Endothelial cell of umbilical vein (primary cell): ENCODE data around the gene R3HDML. TPM values are rescaled to one million over a fixed set of nuclear protein-coding genes. Genes with fewer than 3 reads are reported as not detected.

ENCODE experiments used
- BruUV-seq: library from RNA; stranded (reverse); fragments of 400-500 nt; replicated peaks from 2 replicates; lab custom pipeline; 2021; lab: Mats Ljungman, UMichigan
- CTCF ChIA-PET: fragments of 300-600, 350-600 bp; sonication (Branson Sonifier 250); formaldehyde crosslinking; loops from one replicate; lab custom pipeline; 2021; ENCODE audit warnings: antibody characterized with exemption, inconsistent platforms; lab: Charles Lee
- POLR2A ChIA-PET: fragments of 300-600, 350-600 bp; sonication (Branson Sonifier 250); formaldehyde crosslinking; loops from one replicate; lab custom pipeline; 2021; ENCODE audit warnings: antibody characterized with exemption, inconsistent platforms; lab: Charles Lee
- DNase-seq: peaks from one replicate; pipeline ENCODE4 v3.0.0-alpha.2; 2011; ENCODE audit warnings: low read depth, low spot score
- FAIRE-seq: peaks from 2 replicates; lab custom pipeline; 2011; peaks lifted over from hg19 to GRCh38; lab: Jason Lieb, UNC
- H2AFZ ChIP-seq: 2 replicates; pipeline ENCODE4 v1.6.0; 2012; ENCODE audit warnings: low read depth, low read length, control low read depth, inconsistent platforms
- H3K27ac ChIP-seq: 2 replicates; pipeline ENCODE4 v1.5.1; 2011; ENCODE audit warnings: low read depth, mild to moderate bottlenecking, control low read depth, low read length, moderate library complexity; ENCODE audit not compliant: insufficient read depth
- H3K27me3 ChIP-seq, 2 experiments: 2 replicates each; pipeline versions ENCODE4 v1.6.0 to v1.6.1; 2011; ENCODE audit warnings: low read length in 2 of 2, mixed read lengths in 1 of 2; ENCODE audit not compliant: control insufficient read depth in 2 of 2, insufficient read depth in 2 of 2
- H3K36me3 ChIP-seq, 2 experiments: 2 replicates in 1 of 2; 3 replicates in 1 of 2; pipeline ENCODE4 v1.5.1; 2011; ENCODE audit warnings: low read length in 2 of 2, mild to moderate bottlenecking in 1 of 2, moderate library complexity in 1 of 2; ENCODE audit not compliant: control insufficient read depth in 2 of 2, insufficient read depth in 2 of 2; ENCODE audit errors: extremely low read depth in 1 of 2
- H3K4me1 ChIP-seq: 3 replicates; pipeline ENCODE4 v1.5.1; 2011; ENCODE audit warnings: mild to moderate bottlenecking, low read length; ENCODE audit not compliant: control insufficient read depth, insufficient read depth; ENCODE audit errors: extremely low read depth
- H3K4me2 ChIP-seq: 2 replicates; pipeline ENCODE4 v1.6.1; 2011; ENCODE audit warnings: low read length, control low read depth, mixed read lengths; ENCODE audit not compliant: insufficient read depth
- H3K4me3 ChIP-seq, 3 experiments: fragments of 200-600 bp in 1 of 3; sonication (generic), shearing (Covaris generic) in 1 of 3; replicated peaks in 1 of 3; 2 replicates each; pipeline ENCODE4 v1.5.1; 2011 to 2016; ENCODE audit warnings: control low read depth in 3 of 3, low read length in 3 of 3, mild to moderate bottlenecking in 2 of 3, inconsistent platforms in 1 of 3, low read depth in 1 of 3, moderate library complexity in 1 of 3; ENCODE audit not compliant: insufficient read depth in 1 of 3
- H3K79me2 ChIP-seq: 2 replicates; pipeline ENCODE4 v1.6.0; 2012; ENCODE audit warnings: low read length, inconsistent platforms; ENCODE audit not compliant: control insufficient read depth, insufficient read depth
- H3K9ac ChIP-seq: replicated peaks from 2 replicates; pipeline ENCODE3; 2011; ENCODE audit warnings: low read length, control low read depth; ENCODE audit not compliant: insufficient read depth; ENCODE audit errors: extremely low read depth
- H3K9me1 ChIP-seq: replicated peaks from 3 replicates; pipeline ENCODE4 v1.6.0; 2011; ENCODE audit warnings: mild to moderate bottlenecking, low read length; ENCODE audit not compliant: control insufficient read depth, insufficient read depth; ENCODE audit errors: extremely low read depth
- H3K9me3 ChIP-seq: replicated peaks from 2 replicates; pipeline ENCODE4 v1.5.1; 2012; ENCODE audit warnings: low read length, inconsistent platforms; ENCODE audit not compliant: control insufficient read depth, insufficient read depth
- H4K20me1 ChIP-seq: replicated peaks from 2 replicates; pipeline ENCODE3; 2011; ENCODE audit warnings: mild to moderate bottlenecking, low read length; ENCODE audit not compliant: control insufficient read depth, insufficient read depth; ENCODE audit errors: extremely low read depth
- CTCF ChIP-seq, 2 donors: IDR thresholded peaks; 1 replicate in 1 of 2; 2 replicates in 1 of 2; pipeline ENCODE4 v1.5.1; 2011; ENCODE audit warnings: low read length in 2 of 2, mild to moderate bottlenecking in 2 of 2, moderate library complexity in 2 of 2, control low read depth in 1 of 2, inconsistent platforms in 1 of 2, low read depth in 1 of 2; ENCODE audit not compliant: insufficient read depth in 1 of 2; ENCODE audit errors: extremely low read depth in 1 of 2
- EZH2 ChIP-seq: IDR thresholded peaks from 2 replicates; pipeline ENCODE4 v1.6.1; 2012; ENCODE audit warnings: borderline replicate concordance, low read depth, mild to moderate bottlenecking, moderate library complexity, low read length, inconsistent platforms; ENCODE audit not compliant: severe bottlenecking
- FOS ChIP-seq: IDR thresholded peaks from 2 replicates; pipeline ENCODE4 v1.6.1; 2011; ENCODE audit warnings: mild to moderate bottlenecking, low read length, moderate library complexity, borderline replicate concordance; ENCODE audit not compliant: insufficient read depth
- GATA2 ChIP-seq: IDR thresholded peaks from 2 replicates; pipeline ENCODE4 v1.7.0; 2011; ENCODE audit warnings: low read depth, mild to moderate bottlenecking, moderate library complexity, mixed read lengths, low read length; ENCODE audit not compliant: insufficient read length, insufficient read depth
- JUN ChIP-seq: IDR thresholded peaks from 2 replicates; pipeline ENCODE4 v1.6.1; 2011; ENCODE audit warnings: borderline replicate concordance, low read depth; ENCODE audit not compliant: insufficient read length, insufficient read depth
- MAX ChIP-seq: IDR thresholded peaks from 2 replicates; pipeline ENCODE4 v1.6.1; 2011; ENCODE audit not compliant: insufficient read depth, insufficient read length
- MYC ChIP-seq: IDR thresholded peaks from one replicate; pipeline ENCODE4 v1.6.1; 2011; ENCODE audit warnings: mild to moderate bottlenecking, low read depth, low read length
- POLR2A ChIP-seq: IDR thresholded peaks from 2 replicates; pipeline ENCODE4 v1.6.1; 2012; ENCODE audit warnings: low read depth, mild to moderate bottlenecking, control low read depth, low read length
- POLR2AphosphoS5 ChIP-seq: IDR thresholded peaks from 2 replicates; pipeline ENCODE4 v1.6.1; 2012; ENCODE audit warnings: low read depth, mild to moderate bottlenecking, control low read depth, low read length, moderate library complexity; ENCODE audit not compliant: insufficient read depth
- dilution Hi-C: fragments of 300-500 bp; cut with MboI; formaldehyde crosslinking; loops from one replicate; pipeline ENCODE4 v1.15.0; 2019; ENCODE audit warnings: low sequenced_read_pairs; ENCODE audit not compliant: extremely low pct_ligation_motif_present
- intact Hi-C: fragments of 100-400 bp; cut with micrococcal nuclease; formaldehyde crosslinking; loops from one replicate; pipeline ENCODE4 v1.10.0; 2022
- polyA plus RNA-seq, 4 experiments: library from polyadenylated mRNA; depleted of rRNA in 3 of 4; stranded (reverse) in 3 of 4; unstranded in 1 of 4; fragments of >200 nt; gene quantifications; 2 replicates each; pipeline versions ENCODE4 v1.2.1 to v1.2.3, GENCODE V29; 2011 to 2012; ENCODE audit warnings: missing spikeins in 1 of 4
- total RNA-seq: library from RNA; stranded (reverse); gene quantifications from 2 replicates; pipeline ENCODE4 v1.2.3, GENCODE V29; 2021

The R3HDML gene
- total and polyA plus RNA-seq, 2 donors (not counting 3 experiments of a cell fraction or from before 2014, with no cell fraction given), result not detected

DNA sequence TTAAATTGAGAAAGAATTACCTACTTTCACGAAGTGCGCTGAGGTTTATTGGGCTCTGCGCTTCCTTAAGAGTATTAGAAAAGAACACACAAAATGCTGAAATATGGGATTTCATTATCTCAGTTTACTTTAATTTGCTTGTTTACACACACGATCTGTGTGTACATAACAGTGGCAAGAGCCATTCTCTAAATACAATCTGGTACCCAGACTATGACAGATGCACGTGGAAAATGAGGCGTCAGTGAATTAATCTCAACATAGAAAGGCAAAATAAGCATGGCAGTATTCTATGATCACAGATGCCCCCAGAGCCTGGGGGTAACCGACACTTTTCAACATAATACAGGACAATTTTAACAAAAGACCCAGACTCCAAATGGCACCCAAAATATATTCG is 34.1 kb upstream of the R3HDML start:
- no peaks in the 10 kb centered on the region for H3K9me1 ChIP-seq
- H3K27me3 ChIP-seq, result no peaks in the 10 kb centered on the region
- H4K20me1 ChIP-seq, result no peaks in the 10 kb centered on the region
- TF ChIP-seq GATA2 (no peak), POLR2A (no peak), EZH2 (no peak), POLR2AphosphoS5 (no peak), MYC (no peak), MAX (no peak), FOS (no peak), CTCF (IDR thresholded peaks at IDR 0.05; ENCODE audit: extremely low read depth in 1 of 2, insufficient read depth in 1 of 2, low read depth in 1 of 2, low read length in 2 of 2) (no peak), JUN (no peak)
- H3K4me1 ChIP-seq, result no peaks in the 10 kb centered on the region
- no peaks in the 10 kb centered on the region for H3K9me3 ChIP-seq
- dilution Hi-C loops, result no loop called here
- intact Hi-C loops, result no loop called here
- FAIRE-seq (no peak), DNase-seq (no peak)
- H3K79me2 ChIP-seq, result no peaks in the 10 kb centered on the region
- no peak overlapping the region for H3K4me3 ChIP-seq
- no peak overlapping the region for H3K27ac ChIP-seq
- ChIA-PET CTCF (interaction anchor here (0.8 to 1.2 kb wide), 3 partner anchors 8 to 186 kb away, joined by 3 read pairs; partner anchors contain the start of gene FITM2), POLR2A (no interaction called here)
- H3K9ac ChIP-seq, result no peak overlapping the region
- no peak overlapping the region for H2AFZ ChIP-seq
- BruUV-seq, result no TSS peak
- H3K36me3 ChIP-seq, result no peaks in the 10 kb centered on the region
- H3K4me2 ChIP-seq, result no peak overlapping the region
